Gastrocnemius medialis (tissue), 4 donors: ENCODE data around the gene ENDOU.

Experiments
- CTCF ChIP-seq, 5 experiments: fragments of 450-650 bp in 3 of 5; fragments of 200-600 bp in 2 of 5; sonication (generic) in 2 of 5; IDR thresholded peaks in 4 of 5; conservative IDR thresholded peaks in 1 of 5; 1 replicate in 4 of 5; 2 replicates in 1 of 5; pipeline ENCODE4 v1.5.1; 2016 to 2019; ENCODE audit warnings: antibody characterized with exemption in 5 of 5, mild to moderate bottlenecking in 3 of 5, moderate library complexity in 3 of 5
- POLR2A ChIP-seq, 2 donors: fragments of 450-650 bp; IDR thresholded peaks; one replicate each; pipeline ENCODE4 v1.6.1; 2017; ENCODE audit warnings: antibody characterized with exemption in 2 of 2, mild to moderate bottlenecking in 2 of 2, moderate library complexity in 2 of 2

DNA sequence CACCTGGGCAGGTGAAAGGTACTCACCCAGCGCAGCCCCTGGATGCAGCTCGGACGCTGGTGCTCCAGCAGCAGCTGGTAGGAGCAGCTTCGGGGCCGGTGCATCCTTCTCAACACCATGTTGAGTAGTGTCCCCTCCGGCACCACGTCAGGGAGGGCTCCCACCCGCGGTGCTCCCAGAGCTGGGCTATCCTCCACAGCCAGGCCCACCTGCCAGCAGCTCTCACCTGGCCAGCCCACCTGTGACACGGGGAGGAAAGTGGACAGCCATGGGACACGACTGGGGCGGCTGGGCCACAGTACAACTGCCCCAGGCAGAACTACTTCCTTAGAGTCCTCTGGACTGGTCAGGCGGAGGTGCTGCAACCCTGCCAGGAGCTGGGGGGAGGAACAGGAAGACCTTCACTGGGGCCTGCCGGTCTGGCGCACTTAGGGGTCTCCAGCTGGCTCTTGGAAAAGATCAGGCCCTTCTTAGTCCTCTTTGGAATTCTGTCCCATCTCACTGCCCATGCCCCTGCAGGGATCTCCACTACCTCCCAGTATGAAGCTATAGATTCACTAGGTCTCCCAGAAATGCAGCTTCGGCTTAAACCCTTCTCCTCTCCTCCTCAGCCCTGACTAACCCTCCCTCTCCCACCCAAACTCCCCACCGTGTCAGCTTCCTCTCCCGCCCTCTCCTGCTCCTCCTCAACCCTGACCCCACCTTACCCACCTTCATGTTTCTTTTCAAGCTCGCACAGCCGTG lies 32.7 kb upstream of the ENDOU start:
- TF ChIP-seq CTCF (IDR thresholded peaks at IDR 0.05 in 4 of 5, conservative IDR thresholded peaks at IDR 0.05 in 1 of 5) (no peak), POLR2A (IDR thresholded peaks at IDR 0.05) (no peak)
